Dedifferentiated amniotic fluid mesenchymal stem cell (primary cell): ENCODE data around the gene PDE6B.
"Not testable (repeated sequence)": the region's sequence is repeated elsewhere in the genome, so short reads cannot be mapped to it uniquely, and the experiment has no call there.

Source experiments
- DNase-seq: peaks from one replicate; pipeline ENCODE4 v3.0.0-alpha.2; 2016; ENCODE audit errors: extremely low spot score

PDE6B gene

DNA sequence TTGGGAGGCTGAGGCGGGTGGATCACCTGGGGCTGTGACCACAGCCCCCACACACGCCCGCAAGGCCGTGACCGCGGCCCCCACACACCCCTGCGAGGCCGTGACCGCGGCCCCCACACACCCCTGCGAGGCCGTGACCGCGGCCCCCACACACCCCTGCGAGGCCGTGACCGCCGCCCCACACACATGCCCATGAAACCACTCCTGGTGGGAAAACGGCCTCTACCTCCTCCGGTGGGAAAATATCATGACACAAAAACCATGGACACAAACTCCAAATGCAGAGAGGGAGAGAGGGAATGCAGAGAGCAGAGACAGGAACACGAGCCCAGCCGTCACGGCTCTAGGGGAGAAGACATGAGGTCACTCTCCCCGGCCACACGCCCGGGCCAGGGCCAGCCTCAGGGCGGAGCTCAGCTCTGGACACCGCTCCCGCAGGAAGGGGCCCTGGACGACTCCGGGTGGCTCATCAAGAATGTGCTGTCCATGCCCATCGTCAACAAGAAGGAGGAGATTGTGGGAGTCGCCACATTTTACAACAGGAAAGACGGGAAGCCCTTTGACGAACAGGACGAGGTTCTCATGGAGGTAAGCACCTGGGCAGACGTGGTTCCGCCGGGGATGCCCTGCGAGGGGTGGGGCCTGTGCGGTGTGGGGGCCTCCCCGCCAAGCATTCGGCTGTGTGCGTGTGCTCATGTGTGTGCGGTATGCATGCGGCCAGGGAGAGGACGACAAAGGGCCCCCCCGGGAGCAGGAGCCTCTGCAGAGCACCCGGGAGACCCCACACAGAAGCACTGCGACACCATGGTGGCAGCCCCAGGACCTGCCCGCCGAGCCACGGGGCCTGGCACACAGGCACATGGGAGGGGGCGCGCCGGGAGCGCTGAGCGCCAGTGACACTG lies 31.3 kb downstream of the PDE6B start:
- no peak for DNase-seq

DNA sequence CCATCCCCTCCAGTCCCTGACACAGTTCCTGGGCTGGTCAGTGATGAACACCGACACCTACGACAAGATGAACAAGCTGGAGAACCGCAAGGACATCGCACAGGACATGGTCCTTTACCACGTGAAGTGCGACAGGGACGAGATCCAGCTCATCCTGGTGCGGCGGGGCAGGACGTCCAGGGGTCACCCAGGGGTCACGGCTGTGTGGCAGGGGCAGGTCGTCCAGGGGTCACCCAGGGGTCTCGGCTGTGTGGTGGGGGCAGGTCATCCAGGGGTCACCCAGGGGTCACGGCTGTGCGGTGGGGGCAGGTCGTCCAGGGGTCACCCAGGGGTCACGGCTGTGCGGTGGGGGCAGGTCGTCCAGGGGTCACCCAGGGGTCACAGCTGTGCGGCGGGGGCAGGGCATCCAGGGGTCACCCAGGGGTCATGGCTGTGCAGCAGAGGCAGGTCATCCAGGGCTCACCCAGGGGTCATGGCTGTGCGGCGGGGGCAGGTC lies 32.0 kb downstream of the PDE6B start:
- no peak for DNase-seq

DNA sequence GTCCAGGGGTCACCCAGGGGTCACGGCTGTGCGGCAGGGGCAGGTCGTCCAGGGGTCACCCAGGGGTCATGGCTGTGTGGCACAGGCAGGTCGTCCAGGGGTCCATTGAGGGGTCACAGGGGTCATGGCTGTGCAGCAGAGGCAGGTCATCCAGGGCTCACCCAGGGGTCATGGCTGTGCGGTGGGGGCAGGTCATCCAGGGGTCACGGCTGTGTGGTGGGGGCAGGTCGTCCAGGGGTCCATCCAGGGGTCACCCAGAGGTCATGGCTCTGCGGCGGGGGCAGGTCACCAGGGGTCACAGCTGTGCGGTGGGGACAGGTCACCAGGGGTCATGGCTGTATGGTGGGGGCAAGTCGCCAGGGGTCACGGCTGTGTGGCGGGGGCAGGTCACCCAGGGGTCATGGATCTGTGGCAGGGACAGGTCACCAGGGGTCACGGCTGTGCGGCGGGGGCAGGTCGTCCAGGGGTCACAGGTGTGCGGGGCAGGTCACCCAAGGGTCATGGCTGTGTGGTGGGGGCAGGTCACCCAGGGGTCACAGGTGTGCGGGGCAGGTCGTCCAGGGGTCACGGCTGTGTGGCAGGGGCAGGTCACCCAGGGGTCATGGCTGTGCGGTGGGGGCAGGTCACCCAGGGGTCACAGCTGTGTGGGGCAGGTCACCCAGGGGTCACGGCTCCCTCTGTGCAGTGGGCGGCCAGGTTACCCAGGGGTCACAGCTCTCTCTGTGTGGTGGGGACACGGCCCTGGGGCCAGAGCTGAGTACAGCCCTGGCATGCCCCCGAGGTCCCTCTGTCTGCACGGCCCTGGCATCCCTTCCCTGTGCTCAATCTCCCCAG lies 32.7 kb downstream of the PDE6B start:
- no peak for DNase-seq

- no peak for DNase-seq
Measured at GRCh38 chr4:658681-659667, 33.6 kb downstream of the PDE6B start.

- no peak for DNase-seq
Measured at GRCh38 chr4:659851-660250, 34.5 kb downstream of the PDE6B start.

- DNase-seq: no peak
Measured at GRCh38 chr4:660401-660800, 35.0 kb downstream of the PDE6B start.

DNA sequence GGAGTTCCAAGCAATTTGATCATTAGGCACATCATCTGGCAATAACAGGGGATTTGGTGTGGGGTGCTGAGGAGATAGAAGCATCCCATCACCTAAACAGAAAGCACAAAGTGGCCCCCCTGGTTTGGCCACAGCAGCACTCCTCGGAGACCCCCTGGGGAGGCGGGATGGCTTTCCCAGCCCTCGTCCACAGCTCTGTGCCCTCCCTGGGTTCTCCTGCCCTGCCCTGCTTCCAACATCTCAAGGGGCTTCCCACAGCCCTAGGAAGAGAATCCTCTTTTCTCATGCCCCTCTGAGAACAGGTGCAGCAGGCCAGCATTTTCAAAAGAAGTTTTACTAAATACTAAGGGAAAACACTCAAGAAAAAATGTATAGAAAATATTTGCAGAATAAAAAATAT lies 35.9 kb downstream of the PDE6B start:
- no peak for DNase-seq

DNA sequence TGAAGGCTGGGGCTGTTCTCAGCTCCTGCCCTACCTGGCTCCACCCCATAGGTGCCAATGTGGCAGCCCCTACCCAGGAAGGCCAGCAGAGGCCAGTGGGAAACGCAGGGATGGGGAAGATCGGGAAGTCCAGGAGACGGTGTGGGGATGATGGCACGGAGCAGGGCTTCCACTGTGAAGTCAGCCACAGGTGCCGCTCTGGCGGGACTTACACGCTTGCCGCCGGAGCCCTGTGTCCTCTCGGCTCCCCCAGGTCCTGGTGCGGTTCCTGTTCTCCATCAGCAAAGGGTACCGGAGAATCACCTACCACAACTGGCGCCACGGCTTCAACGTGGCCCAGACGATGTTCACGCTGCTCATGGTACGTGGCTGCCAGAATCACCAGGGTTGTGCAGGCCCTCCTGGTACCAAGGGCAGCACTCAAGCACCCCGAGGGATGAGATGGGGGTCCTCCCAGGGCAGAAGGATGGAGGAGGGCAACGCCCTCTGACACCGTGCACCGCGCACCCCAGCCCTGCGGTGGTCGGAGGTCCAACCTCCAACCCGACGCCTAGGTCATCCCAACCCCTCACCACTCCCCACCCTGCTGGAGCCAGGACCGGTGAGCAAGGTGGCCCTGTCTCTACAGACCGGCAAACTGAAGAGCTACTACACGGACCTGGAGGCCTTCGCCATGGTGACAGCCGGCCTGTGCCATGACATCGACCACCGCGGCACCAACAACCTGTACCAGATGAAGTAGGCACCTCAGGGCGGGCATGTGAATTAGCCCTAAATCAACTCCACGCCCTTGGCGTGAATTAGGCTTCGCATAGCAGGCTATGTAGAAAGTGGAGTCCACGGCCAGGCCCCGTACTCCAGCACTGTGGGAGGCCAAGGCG lies 36.7 kb downstream of the PDE6B start:
- no peak for DNase-seq

DNA sequence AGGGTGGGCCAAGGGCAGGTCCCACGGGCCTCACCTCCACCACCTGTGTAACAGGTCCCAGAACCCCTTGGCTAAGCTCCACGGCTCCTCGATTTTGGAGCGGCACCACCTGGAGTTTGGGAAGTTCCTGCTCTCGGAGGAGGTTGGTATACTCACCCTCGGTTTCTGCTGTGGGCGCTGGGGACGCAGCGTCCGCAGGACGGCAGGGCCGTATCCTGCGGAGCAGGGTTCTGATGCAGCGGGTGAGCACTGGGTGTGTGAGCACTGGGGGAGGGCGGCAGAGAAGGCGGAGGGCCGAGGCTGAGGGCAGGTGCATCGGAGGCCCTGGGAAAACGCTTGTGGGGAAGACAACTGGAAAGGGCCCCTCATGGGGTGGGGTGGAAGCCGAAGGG lies 37.7 kb downstream of the PDE6B start:
- DNase-seq: no peak

- no peak for DNase-seq
Measured at GRCh38 chr4:663438-664428, 38.4 kb downstream of the PDE6B start.

DNA sequence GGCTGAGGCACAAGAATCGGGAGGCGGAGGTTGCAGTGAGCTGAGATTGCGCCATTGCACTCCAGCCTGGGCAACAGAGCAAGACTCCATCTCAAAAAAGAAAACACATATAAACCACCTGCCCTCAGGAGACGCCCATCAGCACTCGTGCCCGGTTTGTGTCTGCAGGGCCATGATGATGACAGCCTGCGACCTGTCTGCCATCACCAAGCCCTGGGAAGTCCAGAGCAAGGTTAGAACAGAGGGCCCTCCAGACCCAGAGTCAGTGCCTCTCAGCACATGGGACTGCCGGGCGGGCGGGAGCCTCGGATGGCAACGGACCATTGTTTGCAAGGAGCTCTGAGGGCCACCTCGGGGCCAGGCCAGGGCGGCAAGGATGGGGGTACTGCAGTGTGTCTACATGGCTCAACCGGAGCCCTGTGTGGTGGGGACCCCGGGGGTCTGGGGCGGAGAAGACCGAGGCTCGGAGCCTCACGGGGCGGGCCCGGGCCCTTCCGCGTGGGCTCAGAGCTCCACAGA lies 39.4 kb downstream of the PDE6B start:
- DNase-seq: no peak

DNA sequence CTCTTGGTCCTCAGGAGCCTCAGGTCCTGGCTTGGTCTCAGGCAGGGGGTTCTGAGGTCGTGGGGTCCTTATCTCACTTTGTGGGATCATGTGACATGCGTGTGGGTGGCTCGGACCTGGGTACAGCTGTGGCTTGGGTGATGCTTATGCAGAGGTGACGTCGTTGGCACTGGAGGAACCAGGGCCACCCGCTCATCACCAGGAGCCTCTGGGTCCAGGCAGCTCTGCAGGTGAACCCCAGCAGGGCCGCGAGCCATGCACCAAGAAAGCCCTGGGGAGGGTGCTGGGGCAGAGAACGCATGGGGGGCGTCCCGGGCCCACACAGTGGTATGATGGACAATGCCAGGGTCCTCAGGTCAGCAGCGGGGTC lies 40.0 kb downstream of the PDE6B start:
- DNase-seq: no peak

DNA sequence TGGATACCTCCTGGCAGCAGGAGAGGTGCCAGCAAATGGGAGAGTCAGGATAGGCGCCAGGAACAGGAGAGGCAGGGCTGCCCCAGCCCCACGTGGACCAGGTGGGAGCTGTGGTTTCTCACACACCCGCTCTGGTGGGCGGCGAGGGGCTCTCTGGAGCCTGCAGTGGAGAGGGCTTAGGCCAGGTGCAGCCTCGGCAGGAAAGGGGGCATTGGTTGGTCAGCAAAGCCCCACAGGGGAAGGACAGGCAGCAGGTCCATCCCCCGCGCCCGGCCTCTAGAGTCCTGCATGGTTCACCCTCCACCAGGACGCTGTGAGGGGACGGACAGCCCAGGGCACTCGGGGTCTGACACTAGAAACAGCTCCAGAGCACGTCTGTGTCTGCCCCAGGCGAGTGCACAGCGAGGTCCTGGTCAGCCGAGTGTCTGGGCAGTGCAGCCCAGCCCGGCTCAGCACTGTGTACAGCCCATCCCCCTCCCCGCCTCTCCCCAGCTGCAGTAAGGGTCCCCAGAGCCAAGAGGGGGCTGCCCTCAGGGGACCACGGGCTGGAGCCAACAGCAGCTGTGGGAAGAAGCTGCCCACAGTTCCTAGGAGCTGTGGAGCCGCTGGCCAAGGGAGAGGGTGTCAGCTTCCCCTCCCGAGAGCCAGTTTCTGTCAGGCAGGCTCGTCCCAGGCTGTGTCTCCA lies 40.5 kb downstream of the PDE6B start:
- no peak for DNase-seq

DNA sequence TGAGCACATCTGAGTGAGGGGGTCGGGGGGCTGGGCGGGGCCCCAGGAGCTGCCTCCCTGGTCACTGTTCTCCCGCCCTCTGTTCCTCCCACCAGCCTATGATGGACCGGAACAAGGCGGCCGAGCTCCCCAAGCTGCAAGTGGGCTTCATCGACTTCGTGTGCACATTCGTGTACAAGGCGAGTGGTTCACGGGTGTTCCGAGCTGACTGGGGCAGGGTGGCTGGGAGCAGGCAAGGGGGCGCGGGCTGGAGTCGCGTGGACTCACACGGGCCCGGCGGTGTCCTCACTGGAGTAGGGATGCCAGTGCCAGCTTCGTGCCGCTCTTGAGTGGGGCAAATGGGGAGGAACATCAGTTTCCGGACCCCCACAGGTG lies 41.0 kb downstream of the PDE6B start:
- no peak for DNase-seq

DNA sequence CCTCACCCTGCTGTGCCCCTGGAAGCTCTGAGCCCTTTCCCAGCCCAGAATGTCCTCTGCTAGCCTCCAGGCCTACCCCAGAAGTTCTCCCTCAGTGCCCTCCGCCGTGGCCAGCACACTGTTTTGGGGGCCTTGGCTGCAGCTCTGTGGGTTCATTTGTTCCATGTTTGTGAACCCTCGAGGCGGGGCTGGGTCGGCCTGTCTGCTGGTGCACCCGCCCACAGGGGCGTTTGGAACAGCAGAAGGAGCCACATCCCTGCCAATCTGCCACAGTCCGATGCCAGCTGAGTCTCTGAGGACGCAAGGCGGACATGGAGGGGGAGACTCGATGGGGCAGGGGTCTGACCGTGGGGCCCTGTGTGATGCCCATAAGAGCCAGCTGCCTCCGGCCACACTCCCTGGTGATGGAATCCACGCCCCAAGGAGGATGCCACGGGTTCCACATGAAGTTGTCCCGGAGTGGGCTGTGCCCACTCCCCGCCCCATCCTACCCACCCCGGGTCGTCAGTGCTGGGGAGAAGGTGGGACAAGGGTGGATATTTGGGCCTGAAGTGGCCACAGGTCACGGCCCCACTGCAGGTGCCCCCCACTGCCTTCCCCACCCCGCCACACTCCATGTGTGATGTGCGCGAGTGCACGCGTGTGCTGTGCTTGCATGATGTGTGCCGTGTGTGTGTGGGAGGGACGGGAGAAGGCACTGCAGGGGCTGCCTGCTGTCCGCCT lies 41.6 kb downstream of the PDE6B start:
- no peak for DNase-seq

DNA sequence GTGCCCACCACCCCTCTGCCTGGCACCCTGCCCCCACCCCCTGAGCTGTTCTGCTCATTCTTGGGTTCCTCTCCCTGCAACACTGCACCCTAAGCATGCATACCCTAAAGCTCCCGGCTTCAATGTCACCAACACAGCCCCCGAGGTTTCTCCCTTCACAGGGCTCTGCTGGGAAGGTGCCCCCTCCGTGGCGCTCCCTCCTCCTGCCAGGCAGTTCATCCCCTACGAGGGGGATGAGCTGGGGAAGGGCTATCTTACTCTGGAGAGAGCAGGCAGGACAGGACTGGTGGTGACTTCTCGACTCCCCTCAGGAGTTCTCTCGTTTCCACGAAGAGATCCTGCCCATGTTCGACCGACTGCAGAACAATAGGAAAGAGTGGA lies 42.2 kb downstream of the PDE6B start:
- no peak for DNase-seq

DNA sequence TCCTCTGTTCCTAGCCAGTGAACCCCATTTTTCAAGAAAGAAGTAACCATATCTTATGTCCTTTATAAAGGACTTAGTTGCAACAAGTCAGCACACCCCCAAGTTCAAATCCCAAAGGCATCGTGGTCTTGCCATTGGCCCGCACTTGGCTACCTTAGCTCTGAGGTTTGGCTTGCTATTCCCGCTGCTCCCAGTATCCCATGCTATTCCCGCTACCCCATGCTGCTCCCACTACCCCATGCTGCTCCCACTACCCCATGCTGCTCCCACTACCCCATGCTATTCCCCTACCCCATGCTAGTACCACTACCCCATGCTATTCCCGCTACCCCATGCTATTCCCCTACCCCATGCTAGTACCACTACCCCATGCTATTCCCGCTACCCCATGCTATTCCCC lies 42.8 kb downstream of the PDE6B start:
- not testable (repeated sequence) for DNase-seq
